ENCODE results near the gene LRBA. TPM values are rescaled to one million over a fixed set of nuclear protein-coding genes. Genes with fewer than 3 reads are reported as not detected.
A peak's percentile ranks its signal among the peaks of the same experiment; 100 is the strongest.

LRBA gene
- total RNA-seq, 1 donor from 2014 or later: 103 TPM

GRCh38 chr4:150381036-150381435, 634.0 kb downstream of the LRBA start:
- TF ChIP-seq CTCF (IDR thresholded peaks at IDR 0.05; ENCODE audit: insufficient read depth, low read length, severe bottlenecking): no peak
- DNase-seq (ENCODE audit: low read depth) (no peak), FAIRE-seq (no peak)
- Histone ChIP-seq H3K36me3 (ENCODE audit: control insufficient read depth, insufficient read depth, low read length) (no peaks in the 10 kb centered on the region), H3K27me3 (ENCODE audit: control insufficient read depth, insufficient read depth, low read length) (no peaks in the 10 kb centered on the region), H3K4me3 (ENCODE audit: low read depth, low read length) (no peak overlapping the region)

GRCh38 chr4:150379454-150379853, 635.6 kb downstream of the LRBA start:
- Histone ChIP-seq H3K27me3 (ENCODE audit: control insufficient read depth, insufficient read depth, low read length) (no peaks in the 10 kb centered on the region), H3K36me3 (ENCODE audit: control insufficient read depth, insufficient read depth, low read length) (no peaks in the 10 kb centered on the region), H3K4me3 (ENCODE audit: low read depth, low read length) (no peak overlapping the region)
- DNase-seq (ENCODE audit: low read depth): peak; percentile 50
- TF ChIP-seq CTCF (IDR thresholded peaks at IDR 0.05; ENCODE audit: insufficient read depth, low read length, severe bottlenecking): no peak
- no peak for FAIRE-seq

- Histone ChIP-seq H3K36me3 (ENCODE audit: control insufficient read depth, insufficient read depth, low read length) (no peaks in the 10 kb centered on the region), H3K27me3 (ENCODE audit: control insufficient read depth, insufficient read depth, low read length) (no peaks in the 10 kb centered on the region), H3K4me3 (ENCODE audit: low read depth, low read length) (no peak overlapping the region)
- no peak for DNase-seq (ENCODE audit: low read depth)
- FAIRE-seq: no peak
- no peak for TF ChIP-seq CTCF (IDR thresholded peaks at IDR 0.05; ENCODE audit: insufficient read depth, low read length, severe bottlenecking)
Observed at GRCh38 chr4:150375025-150375424, 640.1 kb downstream of the LRBA start.

- FAIRE-seq (no peak), DNase-seq (ENCODE audit: low read depth) (no peak)
- no peak overlapping the region for H3K4me3 ChIP-seq (ENCODE audit: low read depth, low read length)
- TF ChIP-seq CTCF (IDR thresholded peaks at IDR 0.05; ENCODE audit: insufficient read depth, low read length, severe bottlenecking): no peak
- H3K36me3 ChIP-seq (ENCODE audit: control insufficient read depth, insufficient read depth, low read length): no peaks in the 10 kb centered on the region
- H3K27me3 ChIP-seq (ENCODE audit: control insufficient read depth, insufficient read depth, low read length): no peaks in the 10 kb centered on the region
Observed at GRCh38 chr4:150371869-150372268, 643.2 kb downstream of the LRBA start.

GRCh38 chr4:150369434-150370380, 645.4 kb downstream of the LRBA start:
- FAIRE-seq: no peak
- no peak for DNase-seq (ENCODE audit: low read depth)
- Histone ChIP-seq H3K4me3 (ENCODE audit: low read depth, low read length) (no peak overlapping the region), H3K36me3 (ENCODE audit: control insufficient read depth, insufficient read depth, low read length) (no peaks in the 10 kb centered on the region), H3K27me3 (ENCODE audit: control insufficient read depth, insufficient read depth, low read length) (no peaks in the 10 kb centered on the region)
- TF ChIP-seq CTCF (IDR thresholded peaks at IDR 0.05; ENCODE audit: insufficient read depth, low read length, severe bottlenecking): no peak

Measured in bronchial epithelial cell (primary cell).